K562 (cell line): ENCODE data around the gene CCDC27. TPM values are rescaled to one million over a fixed set of nuclear protein-coding genes. Genes with fewer than 3 reads are reported as not detected.
A peak's percentile ranks its signal among the peaks of the same experiment; 100 is the strongest.

Experiments used
- ATAC-seq: fragments of 200-7000 bp; cut with Tn5 transposase; 3 replicates; pipeline ENCODE4 v1.9.1; 2020; ENCODE audit warnings: moderate library complexity
- BruUV-seq: library from RNA; stranded (reverse); fragments of 400-500 nt; replicated peaks from 2 replicates; lab custom pipeline; 2021; lab: Mats Ljungman, UMichigan
- CTCF ChIA-PET: fragments of 300-600 bp; formaldehyde crosslinking; extraction: SDS; loops from one replicate; lab custom pipeline; 2021; ENCODE audit warnings: low intra/inter-chr PET ratio; lab: Yijun Ruan, JAX
- POLR2A ChIA-PET: fragments of 300-600, 350-650 bp; sonication (Branson Sonifier 250); formaldehyde crosslinking; extraction: SDS; loops from one replicate; lab custom pipeline; 2021; ENCODE audit warnings: antibody characterized with exemption, inconsistent platforms; lab: Yijun Ruan, JAX
- DNase-seq, 4 experiments: peaks; one replicate each; pipeline versions ENCODE4 v3.0.0 to v3.0.0-alpha.2; 2011 to 2018; ENCODE audit warnings: low spot score in 3 of 4, mixed read lengths in 3 of 4; ENCODE audit errors: extremely low read depth in 1 of 4
- FAIRE-seq: peaks from 2 replicates; lab custom pipeline; 2011; peaks lifted over from hg19 to GRCh38; lab: Jason Lieb, UNC
- H2AFZ ChIP-seq: 2 replicates; pipeline ENCODE4 v1.6.0; 2011; ENCODE audit warnings: low read depth, low read length, control low read depth, inconsistent platforms
- H3K27ac ChIP-seq: fragments of 200-600 bp; 3 replicates; pipeline ENCODE4 v1.8.0; 2011; ENCODE audit warnings: low read depth, mild to moderate bottlenecking, control low read depth, inconsistent platforms, low read length, moderate library complexity, mixed read lengths; ENCODE audit errors: extremely low read depth
- H3K27me3 ChIP-seq, 2 experiments: fragments of 300-600 bp in 1 of 2; 2 replicates in 1 of 2; 3 replicates in 1 of 2; pipeline versions ENCODE4 v1.6.0 to v1.8.0; 2011; ENCODE audit warnings: inconsistent platforms in 2 of 2, low read length in 2 of 2, mild to moderate bottlenecking in 1 of 2, mixed read lengths in 1 of 2, moderate library complexity in 1 of 2; ENCODE audit not compliant: control insufficient read depth in 2 of 2, insufficient read depth in 2 of 2
- H3K36me3 ChIP-seq: fragments of 300-600 bp; 3 replicates; pipeline ENCODE4 v1.8.0; 2011; ENCODE audit warnings: mild to moderate bottlenecking, low read length, inconsistent platforms; ENCODE audit not compliant: control insufficient read depth, insufficient read depth
- H3K4me1 ChIP-seq, 2 experiments: fragments of 200-600 bp in 1 of 2; replicated peaks in 1 of 2; 2 replicates in 1 of 2; 3 replicates in 1 of 2; pipeline versions ENCODE4 v1.5.1 to v1.8.0; 2011; ENCODE audit warnings: inconsistent platforms in 2 of 2, low read length in 2 of 2, mild to moderate bottlenecking in 1 of 2, mixed read lengths in 1 of 2, moderate library complexity in 1 of 2; ENCODE audit not compliant: control insufficient read depth in 2 of 2, insufficient read depth in 2 of 2
- H3K4me2 ChIP-seq: 2 replicates; pipeline ENCODE4 v1.6.1; 2011; ENCODE audit warnings: low read length, control low read depth, inconsistent platforms, mixed read lengths; ENCODE audit not compliant: insufficient read depth
- H3K4me3 ChIP-seq: fragments of 200-600 bp; sonication (generic), shearing (Covaris generic); 2 replicates; pipeline ENCODE4 v1.5.1; 2016; ENCODE audit warnings: control low read depth, inconsistent platforms
- H3K79me2 ChIP-seq: fragments of 200-600 bp; 3 replicates; pipeline ENCODE4 v1.8.0; 2011; ENCODE audit warnings: low read length, inconsistent platforms; ENCODE audit not compliant: control insufficient read depth, insufficient read depth
- H3K9ac ChIP-seq, 2 experiments: 2 replicates each; pipeline versions ENCODE4 v1.6.0 to v1.6.1; 2011; ENCODE audit warnings: low read depth in 2 of 2, low read length in 2 of 2, control low read depth in 1 of 2, inconsistent platforms in 1 of 2, mild to moderate bottlenecking in 1 of 2, mixed read lengths in 1 of 2; ENCODE audit not compliant: insufficient read depth in 1 of 2
- H3K9me1 ChIP-seq: one replicate; pipeline ENCODE4 v1.6.0; 2011; ENCODE audit warnings: inconsistent platforms, mild to moderate bottlenecking, low read length, moderate library complexity; ENCODE audit not compliant: control insufficient read depth, insufficient read depth
- H3K9me3 ChIP-seq: replicated peaks from 2 replicates; pipeline ENCODE4 v1.5.1; 2011; ENCODE audit warnings: low read depth, low read length, inconsistent platforms; ENCODE audit not compliant: control insufficient read depth, insufficient read depth
- H4K20me1 ChIP-seq: replicated peaks from 2 replicates; pipeline ENCODE4 v1.6.1; 2011; ENCODE audit warnings: low read length, inconsistent platforms, mixed read lengths; ENCODE audit not compliant: control insufficient read depth, insufficient read depth
- CTBP1 ChIP-seq: fragments of 450-650 bp; IDR thresholded peaks from 2 replicates; pipeline ENCODE4 v1.6.1; 2016; ENCODE audit warnings: borderline replicate concordance
- HOXB6 ChIP-seq: fragments of 250-450 bp; sonication (Bioruptor Pico); IDR thresholded peaks from 2 replicates; pipeline ENCODE4 v1.5.1; 2022; ENCODE audit warnings: mild to moderate bottlenecking, borderline replicate concordance
- NFE2 ChIP-seq: IDR thresholded peaks from 2 replicates; pipeline ENCODE4 v1.6.1; 2014; ENCODE audit warnings: antibody characterized with exemption, low read depth
- NFIC ChIP-seq: fragments of 450-650 bp; IDR thresholded peaks from 2 replicates; pipeline ENCODE4 v1.6.1; 2017; ENCODE audit warnings: mild to moderate bottlenecking, inconsistent platforms
- TEAD4 ChIP-seq, 2 experiments: sonication (generic) in 1 of 2; formaldehyde crosslinking in 1 of 2; IDR thresholded peaks; 2 replicates each; pipeline versions ENCODE4 v1.6.1 to v1.8.0; 2012 to 2022; ENCODE audit warnings: borderline replicate concordance in 1 of 2, inconsistent platforms in 1 of 2, low read length in 1 of 2, mild to moderate bottlenecking in 1 of 2, missing genetic modification reagents in 1 of 2
- WGBS: fragments of 100-300 bp; shearing (Covaris generic); methylation state at CpG from one replicate; pipeline ENCODE4 v1.1.6; 2016; ENCODE audit warnings: low coverage, mixed read lengths; ENCODE audit not compliant: insufficient coverage; ENCODE audit errors: missing lambda C conversion rate; 5-methylcytosine and 5-hydroxymethylcytosine counted together
- in situ Hi-C: fragments of 300-500 bp; cut with MboI; formaldehyde crosslinking; loops from 4 replicates; pipeline ENCODE4 v1.15.0; 2018; ENCODE audit warnings: inconsistent platforms, mixed read lengths
- intact Hi-C: fragments of 100-400 bp; cut with micrococcal nuclease; formaldehyde crosslinking; loops from 2 replicates; pipeline ENCODE4 v1.14.2; 2022
- polyA plus RNA-seq, 8 experiments: library from polyadenylated mRNA; depleted of rRNA in 4 of 8; stranded (reverse) in 5 of 8; unstranded in 3 of 8; fragments of >200 nt; fragmentation: Nextera tagmentation in 2 of 8; fragmentation: Illumina TruSeq in 1 of 8; extraction: Ambion mirVana in 2 of 8; extraction: Trizol in 1 of 8; gene quantifications; 2 replicates each; pipeline versions ENCODE4 v1.2.1 to v1.2.3, GENCODE V29; 2011 to 2014; ENCODE audit warnings: inconsistent platforms in 1 of 8, missing spikeins in 1 of 8
- total RNA-seq, 7 experiments: library from RNA; depleted of rRNA in 6 of 7; stranded (reverse); fragments of >200 nt in 6 of 7; fragmentation: Illumina TruSeq in 2 of 7; extraction: Trizol in 2 of 7; gene quantifications; 2 replicates each; pipeline versions ENCODE4 v1.2.1 to v1.2.3, GENCODE V29; 2011 to 2021; ENCODE audit warnings: low replicate concordance in 1 of 7
- TF ChIP-seq, protein P1 (sequence below): IDR thresholded peaks from 2 replicates; pipeline ENCODE4 v1.6.1; 2011; ENCODE audit warnings: borderline replicate concordance, low read depth, mild to moderate bottlenecking, moderate library complexity, low read length; ENCODE audit not compliant: insufficient read depth, poor library complexity, severe bottlenecking
- TF ChIP-seq, protein P2 (sequence below): fragments of 250-450 bp; sonication (Bioruptor Pico); IDR thresholded peaks from 2 replicates; pipeline ENCODE4 v1.5.0; 2020; ENCODE audit warnings: mild to moderate bottlenecking, borderline replicate concordance
- TF ChIP-seq, protein P3 (sequence below): fragments of 250-450 bp; sonication (Bioruptor Pico); IDR thresholded peaks from 2 replicates; pipeline ENCODE4 v1.5.0; 2022; ENCODE audit warnings: mild to moderate bottlenecking

Gene CCDC27
- total and polyA plus RNA-seq, 9 of the 15 experiments (the other 6 are each of a cell fraction or from before 2014, with no cell fraction given) = 0.01 to 0.04 TPM; not detected in 7

DNA sequence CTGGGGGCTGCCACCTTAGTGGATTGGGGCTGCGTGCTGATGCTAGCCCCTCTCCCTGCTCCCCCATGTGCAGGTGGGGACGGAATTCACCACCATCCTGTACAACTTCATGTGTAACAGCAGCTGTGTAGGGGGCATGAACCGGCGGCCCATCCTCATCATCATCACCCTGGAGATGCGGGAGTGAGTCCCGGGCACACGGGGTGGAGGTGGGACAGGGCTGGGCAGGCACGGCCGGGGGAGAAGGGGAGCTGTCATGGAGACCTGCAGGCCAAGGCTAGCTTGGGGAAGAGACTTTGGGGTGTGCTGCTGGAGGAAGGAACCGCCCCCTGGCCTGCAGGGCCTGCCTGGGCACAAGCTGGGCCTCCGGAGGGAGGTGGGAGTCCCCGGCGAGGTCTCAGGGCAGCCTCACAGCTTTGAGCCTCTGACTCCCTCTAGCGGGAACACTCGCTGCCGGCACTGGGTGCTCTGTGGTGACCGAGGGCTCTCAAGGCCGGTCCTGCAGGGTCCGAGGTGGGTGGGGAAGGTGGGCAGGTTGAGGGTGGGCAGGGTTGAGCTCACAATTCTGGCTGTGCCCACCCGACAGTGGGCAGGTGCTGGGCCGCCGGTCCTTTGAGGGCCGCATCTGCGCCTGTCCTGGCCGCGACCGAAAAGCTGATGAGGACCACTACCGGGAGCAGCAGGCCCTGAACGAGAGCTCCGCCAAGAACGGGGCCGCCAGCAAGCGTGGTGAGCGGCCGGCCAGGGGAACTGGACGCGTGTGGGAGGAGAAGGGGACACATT lies 25.0 kb upstream of the CCDC27 start (continued):
- TF ChIP-seq, protein P1, sequence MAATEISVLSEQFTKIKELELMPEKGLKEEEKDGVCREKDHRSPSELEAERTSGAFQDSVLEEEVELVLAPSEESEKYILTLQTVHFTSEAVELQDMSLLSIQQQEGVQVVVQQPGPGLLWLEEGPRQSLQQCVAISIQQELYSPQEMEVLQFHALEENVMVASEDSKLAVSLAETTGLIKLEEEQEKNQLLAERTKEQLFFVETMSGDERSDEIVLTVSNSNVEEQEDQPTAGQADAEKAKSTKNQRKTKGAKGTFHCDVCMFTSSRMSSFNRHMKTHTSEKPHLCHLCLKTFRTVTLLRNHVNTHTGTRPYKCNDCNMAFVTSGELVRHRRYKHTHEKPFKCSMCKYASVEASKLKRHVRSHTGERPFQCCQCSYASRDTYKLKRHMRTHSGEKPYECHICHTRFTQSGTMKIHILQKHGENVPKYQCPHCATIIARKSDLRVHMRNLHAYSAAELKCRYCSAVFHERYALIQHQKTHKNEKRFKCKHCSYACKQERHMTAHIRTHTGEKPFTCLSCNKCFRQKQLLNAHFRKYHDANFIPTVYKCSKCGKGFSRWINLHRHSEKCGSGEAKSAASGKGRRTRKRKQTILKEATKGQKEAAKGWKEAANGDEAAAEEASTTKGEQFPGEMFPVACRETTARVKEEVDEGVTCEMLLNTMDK = peak; percentile 77
- TF ChIP-seq NFE2 = no peak
- no peak for TF ChIP-seq HOXB6 (CRISPR knock-in tag)
- peak; percentile 54; the same call in 1 of the 2 replicates for TF ChIP-seq CTBP1

DNA sequence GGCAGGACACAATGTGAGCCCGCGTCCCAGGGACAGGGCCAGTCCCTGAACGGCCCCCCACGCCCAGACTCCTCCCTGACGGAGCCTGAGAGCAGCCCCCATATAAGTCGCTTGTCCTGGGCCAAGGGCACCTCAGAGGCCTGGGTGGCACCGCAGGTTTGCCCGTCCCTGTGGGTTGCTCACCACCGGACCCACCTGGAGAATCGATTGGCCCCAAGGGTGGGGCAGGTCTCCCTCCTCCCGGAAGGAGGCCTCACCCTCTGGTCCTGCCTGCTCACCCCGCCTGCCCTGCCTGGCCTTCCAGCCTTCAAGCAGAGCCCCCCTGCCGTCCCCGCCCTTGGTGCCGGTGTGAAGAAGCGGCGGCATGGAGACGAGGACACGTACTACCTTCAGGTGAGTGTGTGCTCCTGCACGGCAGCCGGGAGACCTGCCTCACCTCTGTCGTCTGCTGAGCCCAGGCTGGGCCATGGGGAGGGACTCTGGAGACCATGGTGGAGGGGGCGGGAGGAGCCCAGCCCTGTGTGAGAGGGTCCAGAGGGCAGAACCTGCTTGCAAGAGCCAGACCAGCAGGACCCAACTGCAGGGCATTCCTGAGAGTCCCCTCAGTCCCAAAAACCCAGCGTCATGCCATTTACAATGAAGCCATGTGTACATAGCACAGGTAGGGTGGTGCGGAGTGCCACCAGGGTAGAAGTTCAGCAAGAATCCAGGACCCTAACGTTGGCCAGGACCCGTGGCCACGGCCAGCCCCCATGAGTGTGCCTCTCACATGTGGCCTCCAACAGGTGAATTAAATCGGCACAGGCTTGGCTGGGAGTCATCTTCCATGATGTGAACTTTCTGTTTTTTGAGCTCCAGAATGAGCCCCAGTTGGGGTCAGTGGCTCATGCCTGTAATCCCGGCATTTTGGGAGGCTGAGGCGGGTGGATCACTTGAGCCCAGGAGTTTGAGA lies 24.1 kb upstream of the CCDC27 start:
- H3K4me1 ChIP-seq = peaks cover 0 to 52% of the 10 kb centered on the region in 2 experiments; a peak in 2 of 5 replicates
- H3K4me3 ChIP-seq = no peak overlapping the region
- no peak overlapping the region for H3K27ac ChIP-seq
- POLR2A ChIA-PET = interaction anchor here (0.6 to 1.1 kb wide), 3 partner anchors 8 to 172 kb away, joined by 3 to 5 read pairs (median 4); no protein-coding TSS in a partner anchor
- CTCF ChIA-PET = no interaction called here
- no peaks in the 10 kb centered on the region for H3K9me3 ChIP-seq
- no peak for ATAC-seq
- H3K27me3 ChIP-seq = peaks cover 13 to 36% of the 10 kb centered on the region in 2 experiments; a peak in 4 of 5 replicates
- no peak for FAIRE-seq
- H3K36me3 ChIP-seq = no peaks in the 10 kb centered on the region
- no peak overlapping the region for H3K4me2 ChIP-seq
- H3K9me1 ChIP-seq = peaks cover 3% of the 10 kb centered on the region
- intact Hi-C loops = no loop called here
- no peak for DNase-seq
- H4K20me1 ChIP-seq = peaks cover 7% of the 10 kb centered on the region; the same call in 1 of the 2 replicates
- BruUV-seq = no TSS peak
- no peaks in the 10 kb centered on the region for H3K79me2 ChIP-seq
- WGBS = 23% methylated on average over 29 of the region's 31 CpGs
- 0 out of 2 replicates have a peak overlapping the region, but pooled peaks have one; percentile 44 for H2AFZ ChIP-seq
- in situ Hi-C loops = no loop called here
- peak overlapping the region in 1 of 2 experiments; percentile 54; a peak in 1 of 4 replicates for H3K9ac ChIP-seq
- TF ChIP-seq NFIC = no peak
- TF ChIP-seq, protein P2, sequence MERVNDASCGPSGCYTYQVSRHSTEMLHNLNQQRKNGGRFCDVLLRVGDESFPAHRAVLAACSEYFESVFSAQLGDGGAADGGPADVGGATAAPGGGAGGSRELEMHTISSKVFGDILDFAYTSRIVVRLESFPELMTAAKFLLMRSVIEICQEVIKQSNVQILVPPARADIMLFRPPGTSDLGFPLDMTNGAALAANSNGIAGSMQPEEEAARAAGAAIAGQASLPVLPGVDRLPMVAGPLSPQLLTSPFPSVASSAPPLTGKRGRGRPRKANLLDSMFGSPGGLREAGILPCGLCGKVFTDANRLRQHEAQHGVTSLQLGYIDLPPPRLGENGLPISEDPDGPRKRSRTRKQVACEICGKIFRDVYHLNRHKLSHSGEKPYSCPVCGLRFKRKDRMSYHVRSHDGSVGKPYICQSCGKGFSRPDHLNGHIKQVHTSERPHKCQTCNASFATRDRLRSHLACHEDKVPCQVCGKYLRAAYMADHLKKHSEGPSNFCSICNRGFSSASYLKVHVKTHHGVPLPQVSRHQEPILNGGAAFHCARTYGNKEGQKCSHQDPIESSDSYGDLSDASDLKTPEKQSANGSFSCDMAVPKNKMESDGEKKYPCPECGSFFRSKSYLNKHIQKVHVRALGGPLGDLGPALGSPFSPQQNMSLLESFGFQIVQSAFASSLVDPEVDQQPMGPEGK (CRISPR knock-in tag) = no peak
- no peak for TF ChIP-seq TEAD4 (IDR thresholded peaks at IDR 0.05; ENCODE audit: low read length)
- no peak for TF ChIP-seq TEAD4 (CRISPR knock-in tag; IDR thresholded peaks at IDR 0.05; ENCODE audit: borderline replicate concordance)
- TF ChIP-seq, protein P3, sequence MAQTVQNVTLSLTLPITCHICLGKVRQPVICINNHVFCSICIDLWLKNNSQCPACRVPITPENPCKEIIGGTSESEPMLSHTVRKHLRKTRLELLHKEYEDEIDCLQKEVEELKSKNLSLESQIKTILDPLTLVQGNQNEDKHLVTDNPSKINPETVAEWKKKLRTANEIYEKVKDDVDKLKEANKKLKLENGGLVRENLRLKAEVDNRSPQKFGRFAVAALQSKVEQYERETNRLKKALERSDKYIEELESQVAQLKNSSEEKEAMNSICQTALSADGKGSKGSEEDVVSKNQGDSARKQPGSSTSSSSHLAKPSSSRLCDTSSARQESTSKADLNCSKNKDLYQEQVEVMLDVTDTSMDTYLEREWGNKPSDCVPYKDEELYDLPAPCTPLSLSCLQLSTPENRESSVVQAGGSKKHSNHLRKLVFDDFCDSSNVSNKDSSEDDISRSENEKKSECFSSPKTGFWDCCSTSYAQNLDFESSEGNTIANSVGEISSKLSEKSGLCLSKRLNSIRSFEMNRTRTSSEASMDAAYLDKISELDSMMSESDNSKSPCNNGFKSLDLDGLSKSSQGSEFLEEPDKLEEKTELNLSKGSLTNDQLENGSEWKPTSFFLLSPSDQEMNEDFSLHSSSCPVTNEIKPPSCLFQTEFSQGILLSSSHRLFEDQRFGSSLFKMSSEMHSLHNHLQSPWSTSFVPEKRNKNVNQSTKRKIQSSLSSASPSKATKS (CRISPR knock-in tag) = no peak
